Forelimb muscle (tissue), 1 donor: Measurements from ENCODE around the gene C19orf47. TPM values are rescaled to one million over a fixed set of nuclear protein-coding genes. Genes with fewer than 3 reads are reported as not detected.

Experiments
- DNase-seq: peaks from one replicate; pipeline ENCODE4 v3.0.0-alpha.2; 2013; ENCODE audit warnings: low read depth
- polyA plus RNA-seq: library from polyadenylated mRNA; unstranded; fragments of 120-200 nt; gene quantifications from one replicate; pipeline ENCODE4 v1.2.1, GENCODE V29; 2013; ENCODE audit not compliant: insufficient read length

The C19orf47 gene, protein sequence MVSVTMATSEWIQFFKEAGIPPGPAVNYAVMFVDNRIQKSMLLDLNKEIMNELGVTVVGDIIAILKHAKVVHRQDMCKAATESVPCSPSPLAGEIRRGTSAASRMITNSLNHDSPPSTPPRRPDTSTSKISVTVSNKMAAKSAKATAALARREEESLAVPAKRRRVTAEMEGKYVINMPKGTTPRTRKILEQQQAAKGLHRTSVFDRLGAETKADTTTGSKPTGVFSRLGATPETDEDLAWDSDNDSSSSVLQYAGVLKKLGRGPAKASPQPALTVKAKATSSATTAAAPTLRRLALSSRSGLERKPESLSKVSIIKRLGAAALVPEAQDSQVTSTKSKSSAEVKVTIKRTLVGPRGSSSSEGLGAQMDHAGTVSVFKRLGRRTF
- 77.2 TPM for polyA plus RNA-seq

- peak; percentile 96 for DNase-seq
Measured at GRCh38 chr19:40348125-40348913, at the start of gene C19orf47, which contains the start of gene PLD3. Gene C19orf47, minus strand, starts transcription at chr19:40348397. Its CDS starts 6,540 bp downstream, at chr19:40341857. Gene PLD3, plus strand, starts transcription at chr19:40348695. Its CDS starts 17,789 bp downstream, at chr19:40366484.

DNA sequence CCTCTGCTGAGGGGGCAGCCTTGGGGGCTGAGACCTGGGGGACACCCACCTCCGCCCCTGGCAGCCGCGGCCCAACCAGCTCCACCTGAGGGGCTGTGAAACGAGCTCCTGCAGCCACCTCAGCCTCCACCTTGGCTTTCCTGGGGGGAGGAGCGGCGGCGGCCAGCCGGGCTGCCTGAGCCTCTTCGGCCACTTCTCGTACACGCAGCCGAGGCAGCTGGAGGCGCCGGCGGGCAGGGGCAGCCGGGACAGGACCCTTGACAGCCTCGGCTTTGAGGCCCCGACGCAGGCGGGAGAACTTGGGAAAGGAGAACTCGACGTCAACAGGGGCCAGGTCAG is 49.3 kb upstream of the C19orf47 start:
- no peak for DNase-seq

DNA sequence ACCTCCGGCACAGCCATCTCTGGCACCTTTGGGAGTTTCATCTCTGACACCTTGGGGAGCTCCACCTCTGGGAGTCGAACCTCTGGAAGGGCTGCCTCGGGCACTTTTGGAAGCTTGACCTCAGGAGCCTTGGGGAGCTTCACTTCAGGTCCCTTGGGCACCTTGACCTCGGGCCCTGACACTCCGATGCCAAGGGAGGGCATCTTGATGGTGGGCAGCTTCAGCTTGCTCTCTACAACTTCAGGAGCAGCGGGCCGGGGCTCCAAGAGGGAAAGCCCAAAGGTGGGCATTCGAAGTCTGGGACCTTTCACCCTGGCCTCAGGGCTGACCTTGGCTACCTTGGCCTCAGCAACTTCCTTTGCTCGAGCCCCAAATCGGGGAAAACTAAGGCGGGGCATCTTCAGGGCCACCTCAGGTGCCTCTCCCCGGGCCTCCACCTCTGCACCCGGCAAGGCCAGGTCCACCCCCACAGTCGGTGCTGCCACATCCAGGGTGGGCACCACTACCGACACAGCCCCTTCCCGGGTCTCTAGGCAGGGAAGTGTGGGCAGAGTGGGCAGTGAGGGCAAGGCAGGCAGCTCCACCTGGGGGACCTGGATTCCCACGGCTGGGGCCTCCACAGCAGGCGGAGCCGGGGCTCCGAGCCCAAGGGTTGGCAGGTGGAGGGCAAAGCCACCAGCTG is 48.8 kb upstream of the C19orf47 start:
- no peak for DNase-seq

DNA sequence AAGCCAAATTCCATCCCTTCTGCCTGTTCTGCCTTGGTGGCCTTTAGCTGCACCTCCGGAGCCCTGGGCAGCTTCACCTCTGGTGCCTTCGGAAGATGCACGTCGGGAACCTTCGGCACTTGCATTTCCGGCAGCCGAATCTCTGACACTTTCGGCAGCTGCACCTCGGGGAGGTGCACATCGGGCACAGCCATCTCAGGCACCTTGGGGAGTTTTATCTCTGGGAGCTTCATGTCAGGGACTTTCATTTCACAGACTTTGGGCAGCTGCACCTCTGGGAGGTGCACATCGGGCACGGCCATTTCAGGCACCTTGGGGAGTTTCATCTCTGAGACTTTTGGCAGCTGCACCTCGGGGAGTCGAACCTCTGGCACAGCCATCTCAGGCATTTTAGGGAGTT is 47.8 kb upstream of the C19orf47 start:
- DNase-seq = no peak

DNA sequence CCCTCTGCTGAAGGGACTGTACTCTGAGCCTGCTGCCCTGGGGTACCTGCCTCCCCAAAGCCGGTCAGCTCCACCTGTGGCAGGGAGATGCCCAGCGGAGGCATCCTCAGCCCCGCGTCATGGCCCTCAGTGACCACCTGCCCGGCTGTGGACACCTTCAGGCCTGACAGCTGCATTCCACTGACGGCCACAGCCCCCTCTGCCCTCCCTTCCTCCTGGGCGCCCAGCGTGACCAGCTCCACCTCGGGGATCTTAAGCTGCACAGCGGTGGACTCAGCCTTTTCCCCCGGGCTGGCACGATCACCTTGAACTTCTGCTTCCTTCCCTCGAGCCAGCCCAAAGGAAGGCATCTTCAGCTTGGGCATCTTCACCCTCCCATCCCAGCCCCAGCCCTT is 46.6 kb upstream of the C19orf47 start:
- no peak for DNase-seq

DNA sequence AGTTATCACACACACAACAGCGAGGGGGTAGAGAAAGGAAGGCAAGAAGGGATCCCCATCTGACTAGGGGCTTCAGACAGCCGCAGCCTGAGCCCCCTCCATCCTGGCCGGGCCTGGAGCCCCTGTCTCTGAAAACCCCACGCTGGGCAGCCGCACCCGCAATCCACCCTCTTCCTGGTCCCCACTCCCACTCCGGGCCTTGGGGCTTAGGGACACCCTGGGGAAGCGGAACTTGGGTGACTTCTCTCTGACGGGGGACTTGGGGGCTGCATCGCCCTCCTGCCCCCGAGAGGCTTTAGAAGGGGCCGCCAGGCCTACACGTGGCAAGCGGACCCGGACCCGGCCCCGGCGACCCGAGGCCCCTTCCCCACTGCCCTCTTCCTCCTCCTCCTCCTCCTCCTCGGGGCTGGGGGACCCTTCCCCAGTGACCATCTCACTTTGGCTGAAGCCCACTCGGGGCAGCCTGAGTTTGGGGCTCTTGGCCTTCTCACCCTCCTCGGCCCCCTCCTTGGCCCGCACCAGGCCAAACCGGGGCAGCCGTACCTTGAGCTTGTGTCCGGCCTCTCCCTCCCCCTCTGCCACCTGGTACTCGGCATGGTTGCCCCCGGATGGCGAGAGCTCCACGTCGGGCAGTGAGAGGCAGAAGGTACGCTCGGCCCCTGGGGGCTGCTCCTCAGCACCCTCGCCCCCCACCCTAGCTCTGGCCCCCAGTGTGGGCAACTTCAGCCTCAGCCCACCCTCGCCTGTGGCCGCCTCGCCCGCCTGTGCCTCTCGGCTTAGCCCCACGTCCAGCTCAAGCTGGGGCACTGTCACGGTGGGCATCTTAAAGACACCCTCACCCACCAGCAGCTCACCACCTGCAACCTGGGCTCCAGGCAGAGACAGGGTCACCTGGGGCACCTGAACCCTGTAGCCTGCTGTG is 46.0 kb upstream of the C19orf47 start:
- no peak for DNase-seq

GRCh38 chr19:40392894-40393517 is 44.8 kb upstream of the C19orf47 start:
- no peak for DNase-seq

DNA sequence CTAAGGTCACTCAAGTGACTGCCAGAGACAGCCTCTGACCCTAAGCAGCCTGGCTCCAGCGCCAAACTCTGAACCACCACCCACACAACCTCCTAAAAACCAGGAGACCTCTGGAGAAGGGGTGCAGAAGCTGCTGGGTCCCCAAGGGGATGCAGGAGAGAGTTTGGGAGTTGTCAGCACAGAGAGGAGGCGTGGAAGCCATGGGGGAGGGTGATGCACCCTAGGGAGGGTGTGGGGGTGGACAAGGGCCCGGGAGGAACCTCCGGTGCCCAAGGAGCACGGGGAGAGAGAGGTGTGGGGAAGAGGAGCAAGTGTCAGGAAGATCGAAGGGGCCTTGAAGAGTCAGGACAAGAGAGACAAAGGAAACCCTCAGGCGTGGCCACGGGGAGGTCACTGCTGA is 43.9 kb upstream of the C19orf47 start:
- DNase-seq = no peak

DNA sequence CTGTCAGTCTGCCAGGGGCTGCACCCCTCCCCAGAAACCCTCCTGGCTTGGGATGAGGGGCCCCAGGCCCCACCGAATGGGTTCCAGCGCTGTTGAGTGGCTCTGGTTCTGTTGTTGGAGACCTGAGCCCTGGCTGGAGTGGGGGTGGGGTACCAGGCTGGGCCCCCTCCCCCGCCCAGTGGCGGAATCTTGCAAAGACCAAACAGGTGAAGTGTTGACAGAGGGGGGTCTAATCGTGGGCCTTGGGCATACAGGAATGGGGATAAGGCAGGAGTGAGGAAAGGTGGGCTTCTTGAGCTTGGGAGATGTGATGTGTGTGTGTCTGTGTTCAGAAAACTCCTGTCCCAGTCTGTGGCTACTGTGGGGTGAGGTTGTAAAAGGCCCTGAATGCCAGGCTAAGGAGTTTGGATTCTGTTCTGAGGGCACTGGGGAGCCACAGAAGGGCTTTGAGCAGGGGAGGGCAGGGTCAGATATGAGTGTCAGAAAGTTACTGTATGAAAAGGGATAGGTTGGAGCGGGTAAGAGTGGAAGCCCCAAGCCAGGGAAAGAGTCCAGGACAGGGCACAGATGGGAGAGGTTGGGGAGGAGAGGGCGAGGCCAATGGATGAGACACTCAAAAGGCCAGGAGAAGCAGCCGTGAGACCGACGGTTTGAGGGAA is 42.0 kb upstream of the C19orf47 start, which contains the start of gene HIPK4:
HIPK4 (minus strand) TSS at position 98 of the 659 bp plus-strand sequence. CDS start 279 bp downstream, outside the sequence.
- DNase-seq = no peak

GRCh38 chr19:40389404-40390083 is 41.3 kb upstream of the C19orf47 start:
- no peak for DNase-seq

DNA sequence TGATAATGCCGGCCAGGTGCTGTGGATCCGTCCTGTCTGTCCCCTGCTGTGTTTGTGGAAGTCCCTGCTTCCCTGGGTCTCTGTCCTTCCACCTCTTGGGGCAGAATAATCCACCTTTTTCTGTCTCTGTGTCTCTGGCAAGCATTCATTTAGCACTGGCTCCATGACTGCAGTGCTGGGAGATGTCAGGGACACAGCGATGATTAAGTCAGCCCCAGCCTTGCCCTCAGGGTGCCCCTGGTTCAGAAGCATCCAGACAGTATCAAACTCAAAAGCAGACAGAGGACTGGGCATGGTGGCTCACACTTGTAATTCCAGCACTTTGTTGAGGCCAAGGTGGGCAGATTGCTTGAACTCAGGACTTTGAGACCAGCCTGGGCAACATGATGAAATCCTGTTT is 40.3 kb upstream of the C19orf47 start:
- DNase-seq = no peak

DNA sequence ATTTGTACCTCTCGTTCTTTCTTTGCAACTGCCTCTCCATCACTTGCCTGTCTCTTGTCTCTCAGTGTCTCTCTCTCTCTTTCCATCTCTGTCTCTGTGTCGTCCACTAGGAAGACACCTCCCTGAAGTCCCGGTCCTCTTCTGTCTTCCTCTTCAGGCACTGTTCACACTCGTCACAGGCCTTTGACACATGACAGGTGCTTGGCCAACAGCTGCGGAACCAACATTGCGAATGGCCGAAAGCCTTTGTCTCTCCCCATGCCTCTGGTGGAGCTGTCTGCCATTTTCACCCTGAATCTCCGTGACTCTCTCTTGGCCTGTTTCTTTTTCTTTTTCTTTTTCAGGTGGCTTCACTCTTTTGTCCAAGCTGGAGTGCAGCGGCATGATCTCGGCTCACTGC is 39.0 kb upstream of the C19orf47 start:
- DNase-seq = no peak

DNA sequence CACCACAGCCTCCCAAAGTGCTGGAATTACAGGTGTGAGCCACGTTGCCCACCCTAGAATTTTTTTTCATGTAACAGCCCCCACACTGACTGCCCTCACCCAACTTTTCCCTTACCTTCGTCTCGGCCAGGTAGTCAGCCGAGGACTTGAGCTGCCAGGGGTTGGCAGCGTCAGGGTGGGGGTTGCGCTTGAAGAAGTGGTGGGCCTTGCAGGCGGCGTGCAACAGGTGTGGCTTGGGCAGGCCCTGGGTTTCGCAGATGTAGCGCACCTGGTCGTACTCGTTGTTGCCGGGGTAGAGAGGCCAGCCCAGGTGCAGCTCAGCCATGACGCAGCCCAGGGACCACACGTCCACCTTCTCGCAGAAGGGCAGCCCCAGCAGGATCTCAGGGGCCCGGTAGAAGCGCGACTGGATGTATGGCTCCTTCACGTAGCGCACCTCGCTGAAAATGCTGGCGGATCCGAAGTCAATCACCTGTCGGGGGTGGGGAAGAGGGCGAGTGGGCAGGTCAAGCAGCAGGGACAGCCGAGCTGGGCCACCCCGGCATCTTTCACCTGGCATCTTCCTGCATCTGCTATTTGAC is 35.6 kb upstream of the C19orf47 start:
- no peak for DNase-seq

DNA sequence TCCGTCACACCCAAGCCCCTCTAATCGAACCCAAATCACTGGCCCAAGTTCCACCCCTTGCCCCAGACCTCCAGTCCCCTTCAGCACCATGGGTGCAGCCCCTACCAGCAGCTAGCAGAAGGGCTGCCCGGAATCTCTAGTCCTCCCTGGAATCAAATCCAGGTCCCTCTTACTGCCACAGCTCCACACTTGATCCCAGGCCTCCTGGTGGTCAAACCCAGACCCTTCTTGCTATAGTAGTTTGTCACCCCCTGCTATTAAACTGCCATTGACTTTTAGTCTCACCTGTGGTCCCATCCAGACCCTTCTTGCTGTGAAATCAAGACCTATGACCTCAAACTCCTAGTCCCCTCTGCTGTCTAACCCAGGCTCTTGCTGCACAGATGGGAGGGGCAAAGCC is 33.1 kb upstream of the C19orf47 start:
- no peak for DNase-seq

GRCh38 chr19:40380199-40381037 is 32.2 kb upstream of the C19orf47 start:
- no peak for DNase-seq

- no peak for DNase-seq
Measured at GRCh38 chr19:40379446-40380198, 31.4 kb upstream of the C19orf47 start.

DNA sequence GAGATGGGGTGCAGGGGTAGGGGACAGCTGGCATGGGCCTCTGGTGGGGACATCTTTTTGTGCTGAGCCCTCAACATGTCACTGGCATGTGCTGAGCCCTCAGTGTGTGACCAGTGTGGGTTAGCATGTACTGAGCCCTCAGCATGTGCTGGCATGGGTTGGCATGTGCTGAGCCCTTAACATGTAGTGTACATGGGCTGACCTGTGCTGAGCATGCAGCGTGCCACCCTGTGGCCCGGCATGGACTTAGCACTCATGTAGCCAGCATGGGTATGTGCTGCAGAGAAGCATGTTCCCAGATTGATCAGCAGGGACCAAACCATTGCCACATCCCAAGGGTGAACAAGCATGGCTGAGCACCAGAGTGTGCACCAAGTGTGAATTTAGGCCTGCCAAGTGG is 30.3 kb upstream of the C19orf47 start:
- no peak for DNase-seq
